GM12878 (cell line): Measurements from ENCODE around the gene LRWD1. TPM values are rescaled to one million over a fixed set of nuclear protein-coding genes. Genes with fewer than 3 reads are reported as not detected.

Experiments
- ATAC-seq: fragments of 200-7000 bp; cut with Tn5 transposase; 3 replicates; pipeline ENCODE4 v1.9.1; 2020; ENCODE audit warnings: mild to moderate bottlenecking, moderate library complexity
- BruUV-seq: library from RNA; stranded (reverse); fragments of 400-500 nt; replicated peaks from 2 replicates; lab custom pipeline; 2021; lab: Mats Ljungman, UMichigan
- CTCF ChIA-PET: fragments of 300-600 bp; sonication (Branson Sonifier 250); formaldehyde crosslinking; extraction: SDS; loops from one replicate; lab custom pipeline; 2021; ENCODE audit warnings: inconsistent platforms; lab: Yijun Ruan, JAX
- POLR2A ChIA-PET: fragments of 350-600 bp; formaldehyde crosslinking; extraction: SDS; loops from one replicate; lab custom pipeline; 2021; ENCODE audit warnings: inconsistent platforms; lab: Charles Lee
- RAD21 ChIA-PET: fragments of 300-600 bp; sonication (Branson Sonifier 250); formaldehyde crosslinking; loops from one replicate; lab custom pipeline; 2023; ENCODE audit warnings: antibody characterized with exemption; ENCODE audit not compliant: unreplicated experiment; lab: Charles Lee
- SMC1A ChIA-PET: fragments of 300-600 bp; sonication (Branson Sonifier 250); formaldehyde crosslinking; loops from one replicate; lab custom pipeline; 2023; ENCODE audit not compliant: unreplicated experiment, uncharacterized antibody; lab: Charles Lee
- DNase-seq: peaks from one replicate; pipeline ENCODE4 v3.0.0-alpha.2; 2011; ENCODE audit warnings: low read depth, low spot score
- FAIRE-seq: peaks from 3 replicates; lab custom pipeline; 2011; peaks lifted over from hg19 to GRCh38; lab: Jason Lieb, UNC
- H2AFZ ChIP-seq: 2 replicates; pipeline ENCODE4 v1.6.0; 2011; ENCODE audit warnings: low read depth, low read length, control low read depth; ENCODE audit not compliant: control insufficient read depth
- H3K27ac ChIP-seq: 2 replicates; pipeline ENCODE4 v1.5.1; 2011; ENCODE audit warnings: control low read depth; ENCODE audit not compliant: control insufficient read depth, insufficient read depth
- H3K27me3 ChIP-seq, 2 experiments: replicated peaks in 1 of 2; 2 replicates each; pipeline versions ENCODE4 v1.6.0 to v1.6.1; 2011; ENCODE audit warnings: low read length in 1 of 2; ENCODE audit not compliant: control insufficient read depth in 2 of 2, insufficient read depth in 2 of 2
- H3K36me3 ChIP-seq, 2 experiments: 2 replicates each; pipeline ENCODE4 v1.5.1; 2011; ENCODE audit warnings: low read length in 1 of 2; ENCODE audit not compliant: control insufficient read depth in 2 of 2, insufficient read depth in 2 of 2
- H3K4me1 ChIP-seq: 2 replicates; pipeline ENCODE4 v1.6.1; 2011; ENCODE audit warnings: mild to moderate bottlenecking, low read length, moderate library complexity, mixed read lengths; ENCODE audit not compliant: control insufficient read depth, insufficient read depth
- H3K4me2 ChIP-seq: 2 replicates; pipeline ENCODE4 v1.6.0; 2011; ENCODE audit warnings: control low read depth; ENCODE audit not compliant: control insufficient read depth, insufficient read depth
- H3K4me3 ChIP-seq: fragments of 200-600 bp; sonication (generic); 2 replicates; pipeline ENCODE4 v1.5.1; 2016
- H3K79me2 ChIP-seq: 2 replicates; pipeline ENCODE4 v1.6.0; 2011; ENCODE audit warnings: low read length; ENCODE audit not compliant: control insufficient read depth, insufficient read depth
- H3K9ac ChIP-seq: 2 replicates; pipeline ENCODE4 v1.8.0; 2011; ENCODE audit warnings: low read length, control low read depth, mixed read lengths; ENCODE audit not compliant: control insufficient read depth, insufficient read depth
- H3K9me3 ChIP-seq: replicated peaks from 3 replicates; pipeline ENCODE4 v1.5.1; 2011; ENCODE audit warnings: mild to moderate bottlenecking, low read length; ENCODE audit not compliant: control insufficient read depth, insufficient read depth
- H4K20me1 ChIP-seq: 2 replicates; pipeline ENCODE4 v1.6.0; 2011; ENCODE audit not compliant: control insufficient read depth, insufficient read depth
- BCL11A ChIP-seq: IDR thresholded peaks from 2 replicates; pipeline ENCODE4 v1.6.1; 2011; ENCODE audit warnings: low read depth, low read length
- CHD2 ChIP-seq: IDR thresholded peaks from 2 replicates; pipeline ENCODE4 v1.6.1; 2011; ENCODE audit warnings: low read depth, low read length, improper control_type of control experiment, borderline replicate concordance
- HDAC2 ChIP-seq: fragments of 200-600 bp; sonication (generic); IDR thresholded peaks from 2 replicates; pipeline ENCODE4 v1.6.1; 2017
- MLLT1 ChIP-seq: fragments of 450-650 bp; IDR thresholded peaks from 2 replicates; pipeline ENCODE4 v1.6.1; 2016; ENCODE audit warnings: mild to moderate bottlenecking
- POLR2AphosphoS5 ChIP-seq: IDR thresholded peaks from 2 replicates; pipeline ENCODE4 v1.6.1; 2011; ENCODE audit warnings: mild to moderate bottlenecking, low read length, inconsistent platforms
- WGBS: methylation state at CpG from one replicate; pipeline ENCODE4 v1.1.6; 2016; ENCODE audit warnings: low lambda C conversion rate; ENCODE audit not compliant: insufficient replicate concordance, insufficient coverage; ENCODE audit errors: missing lambda C conversion rate; 5-methylcytosine and 5-hydroxymethylcytosine counted together
- in situ Hi-C: fragments of 300-500 bp; cut with MboI; formaldehyde crosslinking; loops from 9 replicates; pipeline ENCODE4 v1.14.3; 2018; ENCODE audit warnings: mixed read lengths
- intact Hi-C: fragments of 100-400 bp; cut with micrococcal nuclease; formaldehyde crosslinking; loops from one replicate; pipeline ENCODE4 v1.14.2; 2022; ENCODE audit not compliant: unreplicated experiment
- polyA plus RNA-seq, 11 experiments: library from polyadenylated mRNA; depleted of rRNA in 4 of 11; unstranded in 6 of 11; stranded (reverse) in 5 of 11; fragments of >200 nt; fragmentation: Nextera tagmentation in 4 of 11; fragmentation: Illumina TruSeq in 1 of 11; extraction: Ambion mirVana in 4 of 11; extraction: Trizol in 1 of 11; gene quantifications; 1 replicate in 1 of 11; 2 replicates in 10 of 11; pipeline versions ENCODE4 v1.2.1 to v1.2.3, GENCODE V29; 2011 to 2016; ENCODE audit warnings: inconsistent platforms in 2 of 11, missing spikeins in 2 of 11, low read depth in 1 of 11
- total RNA-seq, 4 experiments: library from RNA; depleted of rRNA in 3 of 4; stranded (reverse); fragments of >200 nt in 3 of 4; fragmentation: Illumina TruSeq in 1 of 4; extraction: Trizol in 1 of 4; gene quantifications; 2 replicates each; pipeline versions ENCODE4 v1.2.1 to v1.2.3, GENCODE V29; 2013 to 2021

Gene LRWD1
- total and polyA plus RNA-seq, 10 of the 15 experiments (the other 5 are each of a cell fraction or from before 2014, with no cell fraction given): 0.40 to 64.4 (median 26.1) TPM

- no peak overlapping the region for H3K27ac ChIP-seq
- no peak overlapping the region for H3K4me3 ChIP-seq
- H3K79me2 ChIP-seq: peaks cover 1% of the 10 kb centered on the region; the same call in 1 of the 2 replicates
- H2AFZ ChIP-seq: no peak overlapping the region
- TF ChIP-seq POLR2AphosphoS5 (peak; percentile 16; the same call in 1 of the 2 replicates), MLLT1 (no peak), CHD2 (no peak), BCL11A (no peak), HDAC2 (no peak)
- in situ Hi-C loops: no loop called here
- CTCF ChIA-PET: interaction anchor here (0.7 to 1.5 kb wide), 2 partner anchors 56 to 413 kb away, joined by 3 read pairs; no protein-coding TSS in a partner anchor
- ATAC-seq: no peak
- H3K4me1 ChIP-seq: 0 out of 2 replicates have a peak, but pooled peaks cover 2% of the 10 kb centered on the region
- intact Hi-C loops: no loop called here
- FAIRE-seq: no peak
- no peaks in the 10 kb centered on the region for H4K20me1 ChIP-seq
- BruUV-seq: no TSS peak
- H3K27me3 ChIP-seq: no peaks in the 10 kb centered on the region
- no peak overlapping the region for H3K4me2 ChIP-seq
- no peaks in the 10 kb centered on the region for H3K9me3 ChIP-seq
- RAD21 ChIA-PET: no interaction called here
- SMC1A ChIA-PET: no interaction called here
- H3K9ac ChIP-seq: no peak overlapping the region
- peaks cover 6 to 26% of the 10 kb centered on the region in 2 experiments for H3K36me3 ChIP-seq
- no peak for DNase-seq
- WGBS: 79% methylated on average over 6 of the region's 6 CpGs
- POLR2A ChIA-PET: interaction anchor here (0.8 kb wide), 1 partner anchor 36 kb away, joined by 3 read pairs; no protein-coding TSS in a partner anchor
These were observed 7.0 kb downstream of the LRWD1 start for GRCh38 chr7:102471791-102472125.
